Measurements from ENCODE around the gene UBAC2. TPM values are rescaled to one million over a fixed set of nuclear protein-coding genes. Genes with fewer than 3 reads are reported as not detected.

The UBAC2 gene
- total RNA-seq, 2 donors from 2014 or later = 40.2 to 43.0 TPM

- intact Hi-C loops (cut with DNase I) = no loop called here
- DNase-seq = no peak
- ATAC-seq = no peak
These were observed 153.8 kb downstream of the UBAC2 start for GRCh38 chr13:99354371-99354951.

GRCh38 chr13:99355267-99356011 lies 154.8 kb downstream of the UBAC2 start:
- intact Hi-C loops (cut with DNase I) = no loop called here
- peak in 1 of 2 donors; percentile 5 for ATAC-seq
- no peak for DNase-seq

GRCh38 chr13:99356012-99356261 lies 155.3 kb downstream of the UBAC2 start:
- intact Hi-C loops (cut with DNase I) = no loop called here
- no peak for ATAC-seq
- no peak for DNase-seq

- intact Hi-C loops (cut with DNase I) = no loop called here
- no peak for DNase-seq
- ATAC-seq = peak; percentile 58 to 76
These were observed 155.8 kb downstream of the UBAC2 start for GRCh38 chr13:99356262-99357091.

- intact Hi-C loops (cut with DNase I) = no loop called here
- DNase-seq = no peak
- ATAC-seq = peak; percentile 21 to 28
These were observed 156.5 kb downstream of the UBAC2 start for GRCh38 chr13:99357131-99357596.

GRCh38 chr13:99357941-99358340 lies 157.3 kb downstream of the UBAC2 start:
- intact Hi-C loops (cut with DNase I) = no loop called here
- ATAC-seq (no peak), DNase-seq (no peak)

GRCh38 chr13:99359528-99359927 lies 158.9 kb downstream of the UBAC2 start:
- intact Hi-C loops (cut with DNase I) = no loop called here

GRCh38 chr13:99360696-99361095 lies 160.0 kb downstream of the UBAC2 start:
- no peak for DNase-seq
- intact Hi-C loops (cut with DNase I) = no loop called here
- ATAC-seq = no peak

More at GRCh38 chr13:99359528-99359927, 158.9 kb downstream of the UBAC2 start:
- no peak for ATAC-seq
- DNase-seq = no peak

GRCh38 chr13:99361197-99361596 lies 160.5 kb downstream of the UBAC2 start:
- ATAC-seq = no peak
- intact Hi-C loops (cut with DNase I) = no loop called here

GRCh38 chr13:99362362-99362761 lies 161.7 kb downstream of the UBAC2 start:
- DNase-seq = no peak
- intact Hi-C loops (cut with DNase I) = no loop called here
- ATAC-seq = no peak

More at GRCh38 chr13:99361197-99361596, 160.5 kb downstream of the UBAC2 start:
- DNase-seq = no peak

- intact Hi-C loops (cut with DNase I) = no loop called here
- ATAC-seq (peak in 1 of 2 donors; percentile 21), DNase-seq (no peak)
These were observed 162.7 kb downstream of the UBAC2 start for GRCh38 chr13:99363391-99363790.

GRCh38 chr13:99363949-99364348 lies 163.3 kb downstream of the UBAC2 start:
- intact Hi-C loops (cut with DNase I) = no loop called here

GRCh38 chr13:99366075-99366987 lies 165.7 kb downstream of the UBAC2 start:
- intact Hi-C loops (cut with DNase I) = loop anchor here in 1 of 2 donors (5.0 kb wide), 1 partner anchor 94 kb away; no protein-coding TSS in a partner anchor

More at GRCh38 chr13:99363949-99364348, 163.3 kb downstream of the UBAC2 start:
- DNase-seq = no peak
- no peak for ATAC-seq

GRCh38 chr13:99367106-99367616 lies 166.5 kb downstream of the UBAC2 start:
- DNase-seq (no peak), ATAC-seq (peak; percentile 59 to 91)
- intact Hi-C loops (cut with DNase I) = loop anchor here in 1 of 2 donors (5.0 kb wide), 1 partner anchor 95 kb away; no protein-coding TSS in a partner anchor

More at GRCh38 chr13:99366075-99366987, 165.7 kb downstream of the UBAC2 start:
- ATAC-seq (no peak), DNase-seq (no peak)

- intact Hi-C loops (cut with DNase I) = loop anchor here in 1 of 2 donors (5.0 kb wide), 1 partner anchor 96 kb away; no protein-coding TSS in a partner anchor
- DNase-seq = no peak
- no peak for ATAC-seq
These were observed 167.2 kb downstream of the UBAC2 start for GRCh38 chr13:99367663-99368448.

GRCh38 chr13:99370481-99371275 lies 170.0 kb downstream of the UBAC2 start:
- intact Hi-C loops (cut with DNase I) = no loop called here
- DNase-seq = no peak
- ATAC-seq = no peak

GRCh38 chr13:99371956-99372355 lies 171.3 kb downstream of the UBAC2 start:
- DNase-seq = no peak
- intact Hi-C loops (cut with DNase I) = no loop called here
- no peak for ATAC-seq
